Stomach (tissue), 4 donors: ENCODE results near the gene PSMB11.

ENCODE experiments used
- CTCF ChIP-seq, 7 experiments: fragments of 450-650 bp in 4 of 7; fragments of 200-600 bp in 3 of 7; sonication (generic) in 3 of 7; IDR thresholded peaks; one replicate each; pipeline ENCODE4 v1.5.1; 2016 to 2019; ENCODE audit warnings: antibody characterized with exemption in 7 of 7, control low read depth in 2 of 7, mild to moderate bottlenecking in 1 of 7
- EP300 ChIP-seq: sonication (generic); formaldehyde crosslinking; IDR thresholded peaks from one replicate; pipeline ENCODE4 v1.6.1; 2017; ENCODE audit warnings: antibody characterized with exemption

GRCh38 chr14:23060536-23061260 lies 18.7 kb downstream of the PSMB11 start:
- TF ChIP-seq EP300, result no peak
- TF ChIP-seq CTCF (IDR thresholded peaks at IDR 0.05), result no peak
